Endothelial cell (in vitro differentiated cells): ENCODE data around the gene PTPN14. TPM values are rescaled to one million over a fixed set of nuclear protein-coding genes. Genes with fewer than 3 reads are reported as not detected.
"Not testable (repeated sequence)": the region's sequence is repeated elsewhere in the genome, so short reads cannot be mapped to it uniquely, and the experiment has no call there.

Experiments
- DNase-seq: peaks from one replicate; pipeline ENCODE4 v3.0.0; 2021; ENCODE audit warnings: low spot score
- H3K27ac Mint-ChIP-seq: one replicate; pipeline ENCODE4 v1.8.0; 2021; ENCODE audit warnings: mixed read lengths, inconsistent platforms; ENCODE audit not compliant: unreplicated experiment
- H3K27me3 Mint-ChIP-seq: one replicate; pipeline ENCODE4 v1.8.0; 2021; ENCODE audit warnings: mild to moderate bottlenecking, moderate library complexity, mixed read lengths, inconsistent platforms; ENCODE audit not compliant: unreplicated experiment
- H3K36me3 Mint-ChIP-seq: one replicate; pipeline ENCODE4 v1.8.0; 2021; ENCODE audit warnings: mild to moderate bottlenecking, low read depth, mixed read lengths, inconsistent platforms; ENCODE audit not compliant: unreplicated experiment
- H3K4me1 Mint-ChIP-seq: one replicate; pipeline ENCODE4 v1.8.0; 2021; ENCODE audit warnings: mild to moderate bottlenecking, mixed read lengths, inconsistent platforms; ENCODE audit not compliant: unreplicated experiment
- H3K4me3 Mint-ChIP-seq: one replicate; pipeline ENCODE4 v1.8.0; 2021; ENCODE audit warnings: mild to moderate bottlenecking, mixed read lengths, inconsistent platforms; ENCODE audit not compliant: unreplicated experiment
- H3K9me3 Mint-ChIP-seq: one replicate; pipeline ENCODE4 v1.8.0; 2021; ENCODE audit warnings: mixed read lengths, inconsistent platforms; ENCODE audit not compliant: unreplicated experiment
- CTCF ChIP-seq: fragments of 200-600 bp; sonication (generic); IDR thresholded peaks from one replicate; pipeline ENCODE4 v1.5.0; 2021; ENCODE audit warnings: antibody characterized with exemption; ENCODE audit not compliant: unreplicated experiment
- long read RNA-seq: library from polyadenylated mRNA; unstranded; transcript quantifications from one replicate; pipeline ENCODE4 v2.0.0, GENCODE V29; 2020; ENCODE audit not compliant: unreplicated experiment
- total RNA-seq: library from RNA; stranded (reverse); fragmentation: NEBNext Ultra II Directional; extraction: Animal tissue kit (Norgen Biotek cat#: 25700); gene quantifications from one replicate; pipeline ENCODE4 v1.2.1, GENCODE V29; 2021; ENCODE audit not compliant: unreplicated experiment

Gene PTPN14
- 46.3 TPM for total RNA-seq
- long read RNA-seq, full-length matches to known transcripts = 1 of 4 reads
- long read RNA-seq, partial matches to known transcripts = 0 of 4 reads
- long read RNA-seq, other reads (novel, unspliced or antisense) = 3 of 4 reads

- Mint-ChIP-seq H3K27me3 (peaks cover 16% of the 10 kb centered on the region), H3K9me3 (no peaks in the 10 kb centered on the region), H3K4me3 (peak within 1 kb of the TSS; percentile 98), H3K27ac (peak within 1 kb of the TSS; percentile 100), H3K4me1 (peaks cover 41% of the 10 kb centered on the region), H3K36me3 (no peaks in the 10 kb centered on the region)
- no peak for TF ChIP-seq CTCF
- peak; percentile 92 for DNase-seq
These were observed at the start of gene PTPN14 for GRCh38 chr1:214551436-214552173. Gene PTPN14 (minus strand): TSS chr1:214551602. CDS start chr1:214464803, 86,799 bp downstream.

- no peak overlapping the region for H3K27ac Mint-ChIP-seq
- H3K27me3 Mint-ChIP-seq = peaks cover 1% of the 10 kb centered on the region
- DNase-seq = no peak
- H3K36me3 Mint-ChIP-seq = no peaks in the 10 kb centered on the region
- TF ChIP-seq CTCF = no peak
- H3K4me3 Mint-ChIP-seq = no peak overlapping the region
- H3K9me3 Mint-ChIP-seq = no peaks in the 10 kb centered on the region
- no peaks in the 10 kb centered on the region for H3K4me1 Mint-ChIP-seq
These were observed 41.8 kb upstream of the PTPN14 start for GRCh38 chr1:214593158-214593557.

GRCh38 chr1:214591918-214592317 lies 40.5 kb upstream of the PTPN14 start:
- H3K4me3 Mint-ChIP-seq, H3K27ac Mint-ChIP-seq, H3K36me3 Mint-ChIP-seq, H3K27me3 Mint-ChIP-seq, H3K9me3 Mint-ChIP-seq, DNase-seq, H3K4me1 Mint-ChIP-seq: not testable (repeated sequence)

- no peak for TF ChIP-seq CTCF
- Mint-ChIP-seq H3K27ac (no peak overlapping the region), H3K4me3 (no peak overlapping the region), H3K9me3 (no peaks in the 10 kb centered on the region), H3K4me1 (no peaks in the 10 kb centered on the region), H3K36me3 (no peaks in the 10 kb centered on the region), H3K27me3 (peaks cover 1% of the 10 kb centered on the region)
- no peak for DNase-seq
These were observed 39.3 kb upstream of the PTPN14 start for GRCh38 chr1:214590696-214591095.

GRCh38 chr1:214588963-214589597 lies 37.7 kb upstream of the PTPN14 start:
- Mint-ChIP-seq H3K4me3 (no peak overlapping the region), H3K36me3 (no peaks in the 10 kb centered on the region), H3K9me3 (no peaks in the 10 kb centered on the region), H3K27ac (no peak overlapping the region), H3K4me1 (no peaks in the 10 kb centered on the region), H3K27me3 (peaks cover 3% of the 10 kb centered on the region)
- DNase-seq = no peak
- TF ChIP-seq CTCF = no peak
